GM21367 (cell line): ENCODE data around the gene KCNN1.
A peak's percentile ranks its signal among the peaks of the same experiment; 100 is the strongest.
"Not testable (repeated sequence)": the region's sequence is repeated elsewhere in the genome, so short reads cannot be mapped to it uniquely, and the experiment has no call there.

Experiments
- ATAC-seq: cut with Tn5 transposase; IDR thresholded peaks from one replicate; pipeline ENCODE4 v1.9.1; 2021; ENCODE audit not compliant: unreplicated experiment

The KCNN1 gene

DNA sequence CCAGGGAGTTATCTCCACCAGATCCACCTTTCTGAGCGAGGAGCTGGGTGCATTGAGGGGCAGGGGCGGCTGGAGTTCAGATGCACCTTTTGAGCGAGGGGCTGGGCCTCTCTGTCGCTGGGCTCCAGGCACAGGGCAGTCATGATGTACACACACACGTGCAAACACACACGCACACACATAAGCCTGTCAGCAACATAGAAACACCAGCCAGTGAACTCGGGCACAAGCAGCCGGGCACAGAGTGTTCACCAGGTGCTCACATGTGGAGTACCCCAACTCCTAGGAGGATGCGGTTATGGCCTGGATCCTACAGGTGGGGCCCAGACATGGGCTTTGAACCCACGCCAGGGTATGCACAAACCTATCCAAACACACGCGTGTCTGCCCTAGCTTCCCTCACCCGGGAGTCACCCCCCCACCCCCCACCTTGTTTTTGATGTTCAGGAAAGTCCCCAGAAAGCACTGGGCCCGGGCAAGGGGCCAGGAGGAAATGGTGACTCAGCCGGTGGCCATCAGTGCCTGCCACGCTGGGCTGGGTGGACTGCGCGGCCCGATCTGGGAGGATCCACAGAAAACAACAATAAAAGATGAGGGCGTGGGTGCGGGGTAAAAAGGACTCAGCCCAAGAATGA is 54.3 kb downstream of the KCNN1 start:
- ATAC-seq: no peak

- ATAC-seq: no peak
Measured at GRCh38 chr19:18023622-18024251, 56.8 kb downstream of the KCNN1 start.

- no peak for ATAC-seq
Measured at GRCh38 chr19:18027151-18027550, 60.2 kb downstream of the KCNN1 start.

DNA sequence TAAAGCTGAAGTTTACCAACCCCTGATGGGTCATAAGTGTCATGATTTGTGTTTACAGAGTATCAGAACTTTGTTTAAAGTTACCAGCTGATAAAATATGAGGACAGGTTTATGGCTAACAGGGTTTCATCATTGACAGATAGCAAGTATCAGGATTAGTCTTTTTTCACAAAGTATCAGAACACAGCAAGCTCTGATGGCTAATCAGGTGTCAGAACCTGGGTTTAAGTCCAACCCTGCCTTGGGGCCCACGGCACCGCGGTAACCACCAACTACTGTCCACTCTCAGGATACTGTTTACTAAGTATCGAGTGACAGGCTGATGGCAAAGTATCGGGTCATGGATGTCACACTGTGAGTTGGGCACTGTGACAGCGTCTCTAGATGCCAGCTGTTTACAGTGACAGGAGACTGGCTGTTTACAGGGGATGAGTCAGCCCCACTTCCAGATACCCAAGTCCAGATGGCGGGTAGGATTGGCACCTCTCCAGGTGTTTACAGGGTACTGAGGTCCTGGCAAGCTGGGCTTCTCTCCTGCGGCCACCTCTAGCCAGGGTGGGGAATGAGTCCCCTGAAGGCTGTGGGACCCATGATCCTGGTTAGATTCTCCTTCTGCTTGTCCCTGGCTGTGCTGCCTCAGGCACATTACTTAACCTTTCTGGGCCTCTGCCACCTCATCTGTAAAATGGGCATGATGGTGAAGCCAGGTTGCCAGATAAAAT is 62.9 kb downstream of the KCNN1 start:
- ATAC-seq: no peak

DNA sequence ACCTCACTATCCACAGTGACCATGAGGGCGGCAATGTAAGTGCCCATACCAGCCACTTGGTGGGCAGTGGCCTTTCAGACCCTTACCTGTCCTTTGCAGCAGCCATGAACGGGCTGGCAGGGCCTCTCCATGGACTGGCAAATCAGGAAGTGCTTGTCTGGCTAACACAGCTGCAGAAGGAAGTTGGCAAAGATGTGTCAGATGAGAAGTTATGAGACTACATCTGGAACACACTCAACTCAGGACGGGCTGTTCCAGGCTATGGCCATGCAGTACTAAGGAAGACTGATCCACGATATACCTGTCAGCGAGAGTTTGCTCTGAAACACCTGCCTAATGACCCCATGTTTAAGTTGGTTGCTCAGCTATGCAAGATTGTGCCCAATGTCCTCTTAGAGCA is 64.5 kb downstream of the KCNN1 start:
- not testable (repeated sequence) for ATAC-seq

GRCh38 chr19:18032102-18032501 is 65.2 kb downstream of the KCNN1 start:
- not testable (repeated sequence) for ATAC-seq

DNA sequence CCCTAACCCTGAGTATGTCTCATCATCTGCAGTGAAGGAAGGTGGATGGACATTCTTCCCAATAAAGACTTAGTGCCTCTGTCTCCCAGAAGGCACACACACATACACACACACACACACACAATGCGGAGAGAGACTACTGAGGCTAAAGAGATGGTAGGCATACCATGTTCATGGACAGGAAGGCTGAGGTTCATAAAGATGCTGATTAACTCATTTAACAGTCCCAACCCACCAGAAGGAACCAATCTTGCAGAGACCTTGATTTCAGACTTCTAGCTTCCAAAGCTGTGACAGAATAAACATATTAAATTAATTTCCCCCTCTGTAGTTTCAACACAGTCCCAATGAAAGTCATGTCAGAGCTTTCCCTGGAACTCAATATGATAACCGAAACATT is 74.1 kb downstream of the KCNN1 start:
- no peak for ATAC-seq

DNA sequence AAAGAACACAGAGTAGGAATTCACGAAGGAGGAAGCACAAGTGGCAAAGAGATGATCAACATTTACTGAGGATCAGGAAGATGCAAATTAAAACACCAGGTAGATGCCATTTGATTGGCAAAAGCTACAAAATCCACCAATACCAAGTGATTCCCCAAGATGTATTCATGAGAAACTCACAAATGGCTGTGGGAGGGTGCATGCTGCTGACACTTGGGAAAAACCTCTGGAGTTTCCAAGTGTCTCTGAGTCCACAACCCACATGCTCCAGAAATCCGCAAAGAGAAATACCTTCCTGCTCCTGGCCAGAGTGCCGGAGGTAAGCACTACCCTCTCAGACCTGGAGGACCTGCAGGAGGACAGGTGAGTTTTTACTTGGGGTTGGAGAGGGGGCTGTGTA is 76.8 kb downstream of the KCNN1 start:
- no peak for ATAC-seq

DNA sequence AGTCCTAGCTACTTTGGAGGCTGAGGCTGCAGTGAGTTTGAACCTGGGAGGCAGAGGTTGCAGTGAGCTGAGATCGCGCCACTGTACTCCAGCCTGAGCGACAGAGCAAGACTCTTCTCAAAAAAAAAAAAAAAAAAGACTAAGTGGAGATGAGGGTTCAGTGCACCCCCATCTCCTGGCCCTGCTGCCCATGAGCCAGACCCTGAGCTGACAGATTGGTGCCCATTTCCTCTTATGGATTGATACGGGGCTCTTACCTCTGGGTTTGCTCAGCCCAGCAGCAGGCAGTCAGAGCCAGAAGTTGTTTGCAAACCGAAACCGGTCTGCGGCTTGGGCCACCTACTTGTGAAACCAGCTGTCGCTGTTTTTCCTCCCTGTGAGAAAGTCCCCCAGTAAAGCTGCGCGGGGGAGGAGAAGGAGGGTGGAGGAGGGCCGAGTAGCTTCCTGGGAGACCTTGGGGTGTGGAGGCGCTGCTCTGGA is 78.0 kb downstream of the KCNN1 start:
- peak; percentile 85 for ATAC-seq

GRCh38 chr19:18045307-18046050 is 78.6 kb downstream of the KCNN1 start:
- ATAC-seq: no peak

DNA sequence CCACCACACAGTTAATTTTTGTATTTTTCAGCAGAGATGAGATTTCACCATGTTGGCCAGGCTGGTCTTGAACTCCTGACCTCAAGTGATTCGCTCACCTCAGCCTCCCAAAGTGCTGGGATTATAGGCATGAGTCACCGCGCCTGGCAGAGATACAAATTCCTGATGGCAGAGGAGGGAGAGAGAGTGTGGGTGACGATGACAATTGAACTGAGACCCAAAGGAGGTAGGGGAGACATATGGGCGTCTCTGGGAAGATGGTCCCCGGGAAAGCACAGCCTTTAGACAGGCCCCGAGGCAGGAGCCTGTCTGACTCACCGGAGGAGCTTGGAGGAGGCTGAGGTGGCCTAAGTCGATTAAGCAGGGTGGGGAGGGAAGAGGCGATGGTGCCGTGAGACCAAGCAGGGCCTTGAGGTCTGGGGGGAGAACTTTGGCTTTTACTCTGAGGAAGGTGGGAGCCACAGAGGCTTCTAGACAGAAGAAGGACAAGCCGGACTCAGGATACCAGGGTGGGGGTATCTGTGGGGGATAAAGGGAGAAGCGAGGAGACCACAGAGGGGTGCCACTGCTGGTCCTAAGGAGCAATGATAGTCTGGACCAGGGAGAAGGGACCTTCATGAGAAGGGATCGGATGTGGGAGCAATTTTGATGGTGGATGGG is 79.3 kb downstream of the KCNN1 start:
- no peak for ATAC-seq

DNA sequence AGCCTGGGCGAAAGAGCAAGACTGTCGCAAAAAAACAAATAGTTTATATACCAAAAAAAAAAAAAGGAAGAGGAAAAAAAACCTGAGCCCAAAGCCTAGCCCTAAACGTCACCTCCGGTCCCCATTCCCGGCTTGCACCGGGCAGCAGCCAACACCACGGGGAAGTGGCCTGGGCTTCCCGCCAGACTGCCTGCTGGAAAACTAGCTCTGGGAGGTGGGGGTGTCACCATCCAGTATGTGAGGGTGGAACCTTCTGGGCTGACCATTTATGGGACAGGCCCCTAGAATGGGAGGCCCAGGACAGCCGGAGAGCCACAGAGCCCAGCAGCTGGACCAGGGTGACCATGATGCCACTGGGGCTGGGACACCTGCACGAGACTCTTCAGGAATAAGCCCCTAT is 82.5 kb downstream of the KCNN1 start:
- no peak for ATAC-seq
